NCI-H1105 (cell line): ENCODE measurements around the gene PPP1R2C.

Experiments used
- DNase-seq: peaks from one replicate; lab custom pipeline; 2025; lab: John Stamatoyannopoulos, UW

PPP1R2C gene

DNA sequence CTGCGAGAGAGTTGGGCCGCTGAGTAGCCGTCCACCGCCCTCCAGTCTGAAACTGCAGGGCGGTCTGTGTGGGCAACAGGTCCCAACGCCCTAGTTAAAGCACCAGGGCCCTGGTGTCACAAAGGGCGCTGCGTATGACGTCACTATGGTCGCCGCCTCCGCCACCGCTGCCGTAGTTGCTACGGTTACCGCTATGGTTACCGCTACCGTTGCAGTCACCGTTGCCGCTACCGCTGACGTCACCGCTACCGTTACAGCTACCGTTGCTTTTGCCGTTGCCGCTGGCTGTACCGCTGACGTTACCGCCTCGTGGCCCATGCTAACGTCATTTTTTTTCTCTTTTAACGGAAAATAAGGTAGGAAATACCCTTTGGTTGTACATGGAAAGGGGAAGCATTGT lies at the start of gene PPP1R2C:
PPP1R2C (minus strand) TSS at position 68 of the 400 bp plus-strand sequence. CDS start 84 bp downstream, outside the sequence.
- no peak for DNase-seq

DNA sequence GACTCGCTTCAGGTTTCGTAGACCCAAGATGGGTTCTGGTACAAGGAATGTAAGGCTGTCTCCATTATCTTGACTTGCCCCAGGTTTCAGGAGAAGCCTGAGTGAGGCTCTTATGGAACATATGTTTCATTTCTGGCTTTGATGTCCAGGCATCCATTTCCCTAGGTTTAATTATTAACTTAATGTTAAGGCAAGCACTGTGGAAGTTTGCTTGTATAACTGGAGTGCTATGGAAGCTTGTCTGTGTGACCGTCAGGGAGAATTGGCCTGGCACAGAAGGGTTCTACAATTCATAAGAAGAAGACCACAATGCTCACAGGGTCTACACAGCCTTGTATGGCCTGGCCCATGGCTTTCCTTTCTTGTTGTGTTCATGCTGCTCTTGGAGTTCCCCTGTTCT lies 47.2 kb upstream of the PPP1R2C start:
- no peak for DNase-seq

DNA sequence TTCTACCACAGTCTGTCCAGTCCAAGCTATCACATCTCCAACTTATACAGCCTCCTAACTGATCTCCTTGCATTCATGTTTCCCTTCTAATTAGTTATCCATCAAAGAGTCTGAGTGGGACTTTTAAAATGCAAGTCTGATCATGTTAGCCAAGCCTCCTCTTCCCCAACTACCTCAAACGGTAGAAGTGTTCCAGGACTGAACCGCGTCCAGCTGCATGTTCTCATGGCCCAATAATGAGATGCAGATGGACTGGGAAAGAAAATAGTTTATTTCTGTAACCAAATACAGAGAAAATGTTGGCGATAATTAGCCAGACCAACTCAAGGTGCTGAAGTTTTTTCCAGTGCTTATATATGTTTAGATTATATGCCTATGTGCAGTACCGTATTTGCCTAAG lies 46.6 kb upstream of the PPP1R2C start:
- no peak for DNase-seq

DNA sequence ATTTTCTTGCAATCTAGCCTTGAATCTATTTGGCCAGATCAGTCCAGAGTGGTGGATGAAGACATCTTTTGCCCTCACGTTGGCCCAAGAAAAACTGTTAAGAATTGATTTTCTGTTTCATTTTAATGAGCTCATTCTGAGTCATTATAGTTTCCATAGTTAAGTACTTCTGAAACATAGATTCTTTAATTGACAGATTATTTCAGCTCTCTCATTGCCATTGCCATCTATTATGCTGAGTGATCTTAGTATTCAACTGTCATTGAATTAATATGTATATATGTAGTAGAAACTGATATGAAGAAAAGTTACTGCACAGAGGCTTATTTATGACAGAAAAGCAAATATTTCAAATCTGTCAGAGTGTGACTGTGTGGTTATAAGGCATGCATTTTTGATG lies 45.5 kb upstream of the PPP1R2C start:
- DNase-seq = no peak

DNA sequence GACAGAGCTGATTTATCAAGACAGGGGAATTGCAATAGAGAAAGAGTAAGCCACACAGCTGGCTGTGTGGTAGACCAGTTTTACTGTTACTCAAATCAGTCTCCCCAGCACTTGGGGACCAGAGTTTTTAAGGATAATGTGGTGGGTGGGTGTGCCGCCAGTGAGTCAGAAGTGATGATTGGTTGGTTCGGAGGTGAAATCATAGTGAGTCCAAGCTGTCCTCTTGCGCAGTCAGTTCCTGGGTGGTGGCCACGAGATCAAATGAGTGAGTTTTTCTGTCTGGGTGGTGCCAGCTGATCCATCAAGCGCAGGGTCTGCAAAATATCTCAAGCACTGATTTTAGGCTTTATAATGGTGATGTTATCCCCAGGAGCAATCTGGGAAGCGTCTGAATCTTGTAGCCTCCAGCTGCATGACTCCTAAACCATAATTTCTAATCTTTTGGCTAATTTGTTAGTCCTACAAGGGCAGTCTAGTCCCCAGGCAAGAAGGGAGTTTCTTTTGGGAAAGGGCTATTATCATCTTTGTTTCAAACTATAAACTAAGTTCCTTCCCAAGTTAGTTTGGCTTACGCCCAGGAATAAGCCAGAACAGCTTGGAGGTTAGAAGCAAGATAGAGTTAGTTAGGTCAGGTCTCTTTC lies 44.0 kb upstream of the PPP1R2C start:
- no peak for DNase-seq

DNA sequence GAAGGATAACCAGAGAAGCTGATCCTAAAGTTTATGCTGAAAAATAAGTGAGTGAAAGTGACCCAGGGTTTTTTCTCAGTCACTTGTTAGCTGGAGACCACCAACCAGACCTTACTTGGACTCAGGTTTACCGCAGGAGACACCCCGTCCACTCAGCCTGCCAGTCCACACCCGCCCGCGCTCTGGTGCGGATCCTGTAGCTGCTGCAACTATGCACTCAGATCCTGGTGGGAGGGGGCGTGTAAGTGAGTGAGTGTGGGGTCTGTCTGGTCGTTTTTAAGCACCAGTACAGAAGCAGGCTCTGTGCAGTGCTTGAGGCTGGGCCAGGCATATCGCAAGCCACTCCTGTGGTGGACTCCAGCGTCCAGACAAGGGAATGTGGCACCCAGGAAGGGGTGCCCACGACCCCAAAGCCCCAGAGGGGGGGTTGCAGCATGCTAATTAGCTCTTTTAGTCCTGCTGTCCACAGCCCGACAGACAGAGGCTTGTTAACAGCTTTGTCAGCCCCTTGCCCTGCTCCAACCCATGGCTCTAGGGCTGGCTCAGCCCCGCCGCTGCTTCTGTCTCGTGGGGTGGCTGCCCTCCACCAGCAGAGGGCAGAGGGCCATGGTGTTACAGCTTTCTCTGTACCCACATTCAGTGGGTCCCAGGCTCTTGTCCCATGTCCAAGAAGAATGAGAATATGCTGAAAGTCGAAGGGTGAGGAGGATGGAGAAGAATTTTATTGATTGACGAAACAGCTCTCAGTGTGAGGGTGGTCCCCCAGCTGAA lies 40.4 kb upstream of the PPP1R2C start:
- no peak for DNase-seq

DNA sequence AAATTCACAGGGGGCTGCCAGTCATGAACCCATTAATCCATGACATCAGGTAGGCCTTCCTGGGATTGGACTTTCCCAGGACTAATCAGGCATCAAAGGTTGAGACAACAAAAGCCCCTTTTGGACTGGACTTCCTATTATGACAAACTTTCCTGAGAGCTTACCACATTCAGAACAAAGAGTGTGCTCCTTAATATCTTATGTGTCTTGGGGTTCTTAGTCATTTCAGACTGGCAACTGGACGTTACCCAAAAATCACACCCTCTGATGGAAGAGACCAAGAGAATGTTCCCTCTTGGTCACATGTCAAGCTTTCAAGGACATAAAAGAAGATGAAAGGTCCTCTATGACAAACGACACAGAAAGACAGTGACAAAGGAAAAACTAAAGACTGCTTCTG lies 31.6 kb upstream of the PPP1R2C start:
- no peak for DNase-seq

DNA sequence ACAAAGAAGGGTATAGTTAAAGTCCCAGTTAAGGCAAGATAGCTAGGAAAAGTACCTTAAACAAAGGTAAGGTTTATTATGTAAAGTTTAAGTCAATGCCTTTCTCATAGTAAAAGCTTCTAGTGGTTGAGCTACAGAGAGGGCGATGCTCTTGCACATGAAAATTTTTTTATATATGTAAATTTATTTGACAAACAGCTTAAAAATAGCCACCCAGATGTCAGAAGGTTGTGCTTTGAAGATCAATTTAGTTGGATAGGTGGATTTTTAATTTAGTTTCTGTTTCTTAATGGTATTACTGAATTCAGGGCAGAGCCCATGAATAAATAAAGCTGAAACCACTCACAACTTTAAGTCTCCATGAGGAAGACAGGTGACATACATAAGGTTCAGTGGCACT lies 29.4 kb upstream of the PPP1R2C start:
- no peak for DNase-seq

DNA sequence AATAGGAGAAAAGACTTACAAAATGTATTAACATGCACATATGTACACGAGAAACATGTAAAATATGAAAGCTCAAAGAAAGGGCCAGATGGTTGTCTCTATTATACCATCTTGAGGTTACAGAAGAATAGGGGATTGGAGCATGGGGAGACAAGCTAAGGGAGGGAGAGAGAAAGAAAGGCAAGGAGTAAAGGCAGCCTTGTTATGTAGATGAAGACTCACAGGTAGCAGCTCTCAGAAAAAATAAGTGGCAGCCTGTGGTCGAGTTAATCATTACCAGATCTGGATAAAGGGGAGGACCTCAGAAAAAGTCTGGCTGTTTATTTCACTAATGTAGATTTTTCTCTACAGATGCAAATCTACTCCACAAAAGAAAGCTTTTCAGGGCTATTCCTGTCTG lies 26.6 kb upstream of the PPP1R2C start:
- DNase-seq = no peak

DNA sequence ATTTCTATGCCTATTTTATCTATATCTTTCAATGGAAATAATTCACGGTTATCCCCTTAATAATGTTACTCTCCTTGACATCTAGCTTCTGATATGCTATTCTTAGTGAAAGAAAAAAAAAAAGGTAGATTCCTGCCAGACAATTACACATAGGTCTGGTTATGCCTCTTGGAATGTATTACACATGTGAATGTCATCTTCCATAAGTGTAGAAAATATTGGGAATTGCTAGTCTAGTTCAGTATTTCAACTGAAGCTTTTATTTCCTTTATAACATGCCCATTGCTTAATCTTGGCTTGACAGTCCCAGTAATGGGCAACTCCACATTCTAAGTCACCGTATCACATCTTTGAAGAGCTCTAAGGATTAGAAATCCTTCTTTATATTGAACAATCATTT lies 25.4 kb upstream of the PPP1R2C start:
- no peak for DNase-seq

DNA sequence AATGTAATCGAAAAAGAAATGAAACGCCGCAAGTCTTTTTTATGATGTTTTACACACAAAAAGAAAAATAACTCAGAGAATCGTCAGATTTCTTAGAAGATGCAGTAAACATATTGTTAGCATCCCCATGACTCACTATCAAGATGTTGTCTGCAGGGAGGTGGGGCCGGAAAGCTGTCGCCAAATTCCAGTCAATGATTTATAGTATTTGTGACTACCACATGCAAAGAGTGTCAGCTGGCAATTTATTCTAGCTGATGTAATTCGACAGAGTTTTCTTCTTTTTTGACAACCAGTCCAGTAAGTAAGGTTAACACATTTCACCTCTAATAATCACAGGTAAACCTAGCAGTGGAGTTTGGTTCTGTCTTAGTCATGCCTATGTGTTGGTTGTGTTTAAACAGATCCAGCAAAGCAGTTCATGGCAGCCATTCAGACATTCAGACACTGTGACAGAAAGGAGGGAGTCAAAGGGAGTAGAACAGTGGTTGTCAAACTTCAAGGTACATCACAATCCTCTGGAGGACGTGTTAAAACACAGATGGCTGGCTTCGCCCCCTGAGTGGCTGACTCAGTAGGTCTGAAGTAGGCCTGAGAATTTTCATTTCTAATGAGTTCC lies 19.8 kb upstream of the PPP1R2C start:
- no peak for DNase-seq

DNA sequence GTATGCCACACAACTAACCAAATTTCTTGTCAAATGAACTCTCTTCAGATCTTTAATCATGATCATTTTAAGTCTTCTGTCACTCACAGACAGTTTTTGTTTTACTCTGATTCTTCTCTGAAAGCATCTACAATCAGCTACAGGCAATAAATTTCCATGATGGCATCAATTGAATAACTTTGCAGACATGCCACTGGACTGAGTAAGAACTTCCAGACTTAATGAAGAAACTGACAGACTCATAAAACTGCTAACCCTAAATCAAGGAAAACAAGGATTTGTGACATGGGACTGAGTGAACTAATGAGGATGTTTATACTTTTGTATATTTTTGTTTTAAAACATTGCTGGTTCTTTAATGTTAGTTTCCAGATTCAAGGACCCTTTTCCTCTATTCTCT lies 5.5 kb upstream of the PPP1R2C start:
- no peak for DNase-seq

DNA sequence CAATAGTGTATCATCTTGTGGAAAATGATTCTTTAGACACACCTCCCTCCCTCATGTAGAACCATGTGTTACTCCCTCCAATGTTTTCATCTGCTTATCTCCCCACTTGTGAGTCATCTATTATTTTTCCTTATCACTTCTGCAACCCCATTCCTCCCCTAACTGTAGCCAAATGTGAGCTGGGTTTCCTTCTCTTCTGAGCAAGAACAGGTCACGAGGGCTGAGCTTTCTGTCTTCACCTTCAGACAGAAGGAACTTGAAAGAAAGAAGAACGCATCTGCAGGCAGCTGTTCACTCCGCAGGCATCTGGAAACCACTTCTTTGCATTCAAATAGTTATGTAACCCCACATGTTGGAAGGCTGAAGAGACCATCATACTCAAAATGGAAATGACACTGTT lies 1.8 kb downstream of the PPP1R2C start:
- DNase-seq = no peak

DNA sequence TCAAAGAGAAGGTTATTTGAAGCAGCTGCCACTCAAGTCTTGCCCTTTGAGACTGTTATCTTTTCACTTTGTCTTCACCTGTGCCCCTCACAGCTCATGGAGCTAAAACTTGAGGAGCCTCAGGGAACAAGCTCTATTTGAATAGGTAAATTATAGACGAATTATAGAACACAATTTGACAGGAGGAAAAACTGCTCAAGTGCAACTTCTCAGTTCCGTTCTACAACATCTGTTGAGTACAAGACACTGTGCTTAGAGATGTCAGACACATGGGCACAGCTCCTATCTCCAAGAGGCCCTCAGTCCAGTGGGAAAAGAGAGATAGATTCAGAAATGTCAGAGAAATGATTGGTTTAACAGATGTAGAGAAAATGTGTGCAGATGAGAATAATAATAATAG lies 5.1 kb downstream of the PPP1R2C start:
- no peak for DNase-seq

DNA sequence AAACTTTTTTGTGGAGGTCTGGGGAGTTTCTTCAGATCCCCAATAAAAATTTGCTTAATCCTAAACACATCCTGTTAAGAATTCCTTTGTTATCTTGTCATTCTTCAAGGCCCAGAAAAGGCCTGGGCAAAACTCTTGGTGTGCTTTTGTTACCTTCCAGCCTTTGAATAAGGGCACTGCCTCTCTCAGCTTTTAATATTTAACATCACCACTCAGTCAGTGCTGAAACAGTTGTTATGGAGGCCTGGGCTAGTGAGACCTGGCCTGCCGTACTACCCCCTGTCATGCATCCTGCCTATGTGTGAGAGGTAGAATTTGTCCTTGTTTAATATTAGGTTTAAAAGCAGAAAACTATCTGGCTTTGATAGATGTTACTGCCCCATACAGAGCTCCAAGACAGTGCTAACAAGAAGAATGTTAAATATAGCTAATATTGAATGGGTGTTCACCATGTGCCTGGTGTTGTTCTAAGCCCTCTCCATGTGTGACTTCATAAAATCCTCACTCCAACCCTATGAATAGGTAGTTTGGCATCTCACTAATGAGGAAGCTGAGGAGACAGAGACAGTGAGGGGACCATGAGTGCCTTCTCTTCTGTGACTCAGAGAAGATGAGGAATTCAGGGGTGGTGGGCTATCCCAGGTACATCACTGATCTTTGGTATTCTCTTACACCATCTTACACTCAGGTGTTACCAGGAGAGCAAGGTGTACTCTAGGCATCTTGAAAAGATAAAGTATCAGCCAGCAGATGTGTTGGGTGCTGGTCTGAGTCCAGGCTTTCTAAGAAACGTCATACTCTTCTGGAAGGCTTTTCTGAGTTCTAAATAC lies 6.2 kb downstream of the PPP1R2C start:
- no peak for DNase-seq

DNA sequence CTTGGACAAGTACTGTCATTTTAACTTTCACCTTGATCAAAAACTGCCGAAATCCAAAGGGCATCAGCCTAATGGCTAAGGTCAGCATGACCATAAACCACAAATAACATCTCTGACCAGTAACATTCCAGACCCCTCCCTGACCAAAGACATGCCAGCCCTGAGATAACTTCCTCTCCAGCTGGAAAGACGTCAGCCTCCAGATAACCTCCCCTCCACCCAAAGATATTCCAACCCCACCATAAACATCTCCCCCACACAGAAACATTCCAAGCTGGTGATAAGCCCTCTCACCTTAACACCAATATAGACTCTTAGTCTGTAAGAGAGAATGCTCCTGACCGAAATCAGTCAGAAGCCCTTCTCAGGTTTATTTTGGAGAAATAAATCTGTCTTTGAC lies 7.4 kb downstream of the PPP1R2C start:
- DNase-seq = no peak

DNA sequence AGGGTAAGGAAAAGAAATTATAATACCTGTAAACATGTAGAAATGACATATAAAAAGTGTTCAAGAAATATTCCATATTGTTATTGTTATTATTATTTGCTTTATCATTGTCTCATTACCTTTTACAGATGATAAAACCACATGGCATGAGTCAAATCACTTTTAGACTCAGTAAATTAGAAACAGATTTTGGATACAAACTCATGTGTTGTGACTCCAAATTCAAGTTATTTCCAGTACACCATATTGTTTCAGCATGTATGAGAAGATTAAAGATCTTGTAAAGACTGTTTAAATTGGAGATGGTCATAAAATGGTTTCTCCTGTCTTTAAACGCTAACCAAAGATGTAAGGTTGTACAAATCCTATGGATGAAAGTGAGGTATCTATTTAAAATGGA lies 18.1 kb downstream of the PPP1R2C start:
- no peak for DNase-seq

DNA sequence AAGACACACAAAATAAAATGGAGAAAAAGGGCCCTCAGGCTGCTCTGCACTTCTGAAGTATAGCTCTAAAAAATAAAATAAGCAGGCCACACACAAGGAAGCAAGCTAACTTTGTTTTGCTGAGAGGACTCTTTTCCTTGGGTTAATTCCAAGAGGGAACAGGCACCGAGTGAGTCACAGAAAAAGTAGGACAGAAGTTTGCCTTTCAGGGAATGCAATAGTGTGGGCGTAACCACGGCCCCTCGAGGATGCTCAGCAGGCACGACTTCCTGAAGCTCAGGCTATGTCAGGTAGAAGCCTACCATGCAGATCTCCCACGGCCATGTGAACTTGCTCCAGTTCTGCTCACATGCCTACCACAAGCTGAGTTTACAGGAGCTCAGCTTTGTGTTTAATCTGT lies 22.1 kb downstream of the PPP1R2C start:
- no peak for DNase-seq

DNA sequence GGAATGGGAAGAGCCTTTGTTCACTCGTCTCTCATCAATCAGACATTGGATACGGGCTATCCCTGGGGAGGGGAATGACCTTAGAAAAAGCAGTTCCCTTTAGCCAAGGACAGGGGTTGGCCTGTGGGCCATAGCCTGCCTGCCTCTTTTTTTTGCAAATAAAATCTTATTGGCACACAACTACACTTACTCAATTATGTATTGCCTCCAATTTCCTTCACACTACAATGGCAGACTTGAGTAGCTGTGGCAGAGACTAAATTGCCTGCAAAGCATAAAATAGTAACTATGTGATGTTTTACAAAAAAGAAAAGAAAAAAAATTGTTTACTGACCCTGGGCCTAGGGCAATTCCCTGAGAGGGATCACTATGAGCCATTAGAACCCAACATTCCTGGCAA lies 23.4 kb downstream of the PPP1R2C start:
- no peak for DNase-seq

DNA sequence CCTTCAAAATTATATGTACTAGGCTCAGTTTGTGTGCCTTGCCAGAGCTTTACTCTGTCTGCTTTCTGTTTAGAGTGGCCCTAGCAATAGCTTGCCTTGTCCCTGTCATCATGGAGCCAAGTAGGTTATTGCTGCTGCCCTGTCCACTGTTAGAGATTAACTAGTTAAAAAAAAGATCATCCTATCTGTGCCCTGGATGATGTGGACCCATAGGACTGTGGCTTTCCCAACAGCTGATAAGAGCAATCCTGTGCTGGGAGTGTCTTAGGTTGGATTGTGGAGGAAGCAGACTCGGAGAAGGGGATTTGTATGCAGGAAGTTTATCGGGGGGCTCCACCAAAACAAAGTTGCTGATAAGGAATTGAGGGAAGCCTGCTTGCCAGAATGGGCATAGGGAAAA lies 23.8 kb downstream of the PPP1R2C start:
- no peak for DNase-seq

DNA sequence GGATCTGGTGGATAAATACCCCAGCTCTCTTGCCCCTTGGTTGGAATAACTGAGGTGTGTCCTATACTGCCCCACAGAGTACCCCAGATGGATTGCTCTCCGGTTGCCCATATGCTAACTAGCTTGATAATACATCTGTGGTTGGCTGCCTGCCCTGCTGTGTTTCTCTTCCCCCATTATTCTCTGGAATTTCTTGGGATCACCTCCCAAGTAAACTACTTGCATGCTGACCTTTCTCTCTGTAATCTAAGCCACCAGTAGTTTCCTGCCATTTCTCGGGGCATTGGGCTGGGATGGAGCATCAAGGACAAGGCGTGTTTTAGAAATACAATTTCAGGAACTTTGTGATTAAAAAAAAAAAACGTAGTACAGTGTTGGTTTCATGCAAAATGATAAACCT lies 25.2 kb downstream of the PPP1R2C start:
- DNase-seq = no peak

DNA sequence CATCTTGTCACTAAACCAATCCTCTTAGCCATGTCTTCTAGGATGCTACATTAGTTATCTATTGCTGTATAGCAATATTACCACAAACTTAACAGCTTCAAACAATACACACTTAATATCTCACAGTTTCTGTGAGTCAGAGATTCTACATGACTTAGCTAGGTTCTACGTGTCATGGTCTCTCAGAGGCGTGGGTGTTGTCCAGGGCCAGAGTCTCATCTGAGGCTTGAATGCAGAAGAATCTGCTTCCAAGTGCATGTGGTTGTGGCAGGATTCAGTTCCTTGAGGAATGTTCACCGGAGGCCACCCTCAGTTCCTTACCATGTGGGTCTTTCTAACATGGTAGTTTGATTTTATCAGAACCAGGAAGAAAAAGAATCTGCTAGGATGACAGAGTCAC lies 26.4 kb downstream of the PPP1R2C start:
- no peak for DNase-seq
